GM19395 (cell line): ENCODE measurements around the gene SLC2A1.

Source experiments
- ATAC-seq: cut with Tn5 transposase; IDR thresholded peaks from one replicate; pipeline ENCODE4 v1.9.1; 2021; ENCODE audit warnings: mild to moderate bottlenecking, moderate library complexity; ENCODE audit not compliant: unreplicated experiment

Gene SLC2A1

GRCh38 chr1:42958488-42959319 is at the start of gene SLC2A1:
SLC2A1 (minus strand) TSS chr1:42958868; CDS start chr1:42958651, 217 bp downstream.
- peak; percentile 81 for ATAC-seq

- no peak for ATAC-seq
Measured at GRCh38 chr1:43007377-43008114, 48.9 kb upstream of the SLC2A1 start.

- ATAC-seq = no peak
Measured at GRCh38 chr1:43005460-43006361, 47.0 kb upstream of the SLC2A1 start.

- ATAC-seq = no peak
Measured at GRCh38 chr1:43004587-43005459, 46.2 kb upstream of the SLC2A1 start.

GRCh38 chr1:43002766-43003165 is 44.1 kb upstream of the SLC2A1 start:
- ATAC-seq = no peak

GRCh38 chr1:43002116-43002515 is 43.4 kb upstream of the SLC2A1 start:
- no peak for ATAC-seq

GRCh38 chr1:43001434-43001833 is 42.8 kb upstream of the SLC2A1 start:
- no peak for ATAC-seq

- ATAC-seq = no peak
Measured at GRCh38 chr1:43000271-43000670, 41.6 kb upstream of the SLC2A1 start.

GRCh38 chr1:42999308-42999707 is 40.6 kb upstream of the SLC2A1 start:
- ATAC-seq = no peak

- no peak for ATAC-seq
Measured at GRCh38 chr1:42998386-42998785, 39.7 kb upstream of the SLC2A1 start.

GRCh38 chr1:42996384-42996970 is 37.8 kb upstream of the SLC2A1 start:
- ATAC-seq = no peak

GRCh38 chr1:42993502-42994136 is 35.0 kb upstream of the SLC2A1 start:
- no peak for ATAC-seq

GRCh38 chr1:42992054-42992571 is 33.4 kb upstream of the SLC2A1 start:
- ATAC-seq = no peak

- no peak for ATAC-seq
Measured at GRCh38 chr1:42990757-42991346, 32.2 kb upstream of the SLC2A1 start.

GRCh38 chr1:42983693-42984092 is 25.0 kb upstream of the SLC2A1 start:
- ATAC-seq = no peak

- ATAC-seq = no peak
Measured at GRCh38 chr1:42983253-42983652, 24.6 kb upstream of the SLC2A1 start.

- ATAC-seq = no peak
Measured at GRCh38 chr1:42982641-42983040, 24.0 kb upstream of the SLC2A1 start.

- ATAC-seq = no peak
Measured at GRCh38 chr1:42981871-42982270, 23.2 kb upstream of the SLC2A1 start.
